NCI-H2029 (cell line): Measurements from ENCODE around the gene GLCE.

Source experiments
- DNase-seq: peaks from one replicate; lab custom pipeline; 2025; lab: John Stamatoyannopoulos, UW

GLCE gene

GRCh38 chr15:69320977-69321554 is 160.6 kb downstream of the GLCE start:
- DNase-seq = no peak
